ENCODE measurements around the gene SLC39A13.

Gene SLC39A13

GRCh38 chr11:47430524-47430923 is 22.1 kb downstream of the SLC39A13 start:
- DNase-seq (ENCODE audit: low spot score) = no peak

GRCh38 chr11:47431356-47432083 is 23.1 kb downstream of the SLC39A13 start:
- DNase-seq (ENCODE audit: low spot score) = no peak

GRCh38 chr11:47433157-47433556 is 24.8 kb downstream of the SLC39A13 start:
- no peak for DNase-seq (ENCODE audit: low spot score)

GRCh38 chr11:47434011-47434786 is 25.8 kb downstream of the SLC39A13 start:
- DNase-seq (ENCODE audit: low spot score) = no peak

GRCh38 chr11:47435687-47436086 is 27.3 kb downstream of the SLC39A13 start:
- no peak for DNase-seq (ENCODE audit: low spot score)

GRCh38 chr11:47436726-47437125 is 28.3 kb downstream of the SLC39A13 start:
- DNase-seq (ENCODE audit: low spot score) = no peak

GRCh38 chr11:47437218-47437745 is 28.9 kb downstream of the SLC39A13 start:
- DNase-seq (ENCODE audit: low spot score) = no peak

GRCh38 chr11:47437746-47438418 is 29.5 kb downstream of the SLC39A13 start:
- DNase-seq (ENCODE audit: low spot score) = no peak

GRCh38 chr11:47438721-47439120 is 30.3 kb downstream of the SLC39A13 start:
- no peak for DNase-seq (ENCODE audit: low spot score)

- DNase-seq (ENCODE audit: low spot score) = no peak
Observed at GRCh38 chr11:47440054-47440476, 31.7 kb downstream of the SLC39A13 start.

GRCh38 chr11:47441421-47441820 is 33.0 kb downstream of the SLC39A13 start:
- DNase-seq (ENCODE audit: low spot score) = no peak

- no peak for DNase-seq (ENCODE audit: low spot score)
Observed at GRCh38 chr11:47442514-47442913, 34.1 kb downstream of the SLC39A13 start.

- no peak for DNase-seq (ENCODE audit: low spot score)
Observed at GRCh38 chr11:47443028-47443700, 34.8 kb downstream of the SLC39A13 start.

- no peak for DNase-seq (ENCODE audit: low spot score)
Observed at GRCh38 chr11:47443817-47444216, 35.4 kb downstream of the SLC39A13 start.

- no peak for DNase-seq (ENCODE audit: low spot score)
Observed at GRCh38 chr11:47445840-47446239, 37.5 kb downstream of the SLC39A13 start.

GRCh38 chr11:47446833-47447232 is 38.4 kb downstream of the SLC39A13 start:
- DNase-seq (ENCODE audit: low spot score) = no peak

- DNase-seq (ENCODE audit: low spot score) = no peak
Observed at GRCh38 chr11:47447906-47448305, 39.5 kb downstream of the SLC39A13 start.

GRCh38 chr11:47448566-47449427 is 40.4 kb downstream of the SLC39A13 start, which contains the start of gene RAPSN:
TSS of gene RAPSN (minus strand) at chr11:47449136. CDS start at chr11:47448964, 172 bp downstream.
- DNase-seq (ENCODE audit: low spot score) = peak; percentile 75

- DNase-seq (ENCODE audit: low spot score) = no peak
Observed at GRCh38 chr11:47449541-47449940, 41.2 kb downstream of the SLC39A13 start.

GRCh38 chr11:47451436-47451835 is 43.0 kb downstream of the SLC39A13 start:
- DNase-seq (ENCODE audit: low spot score) = no peak

- no peak for DNase-seq (ENCODE audit: low spot score)
Observed at GRCh38 chr11:47451990-47452389, 43.6 kb downstream of the SLC39A13 start.

All from left forelimb (tissue), 1 donor.